G401 (cell line): ENCODE data around the gene CACUL1. TPM values are rescaled to one million over a fixed set of nuclear protein-coding genes. Genes with fewer than 3 reads are reported as not detected.
"Not testable (repeated sequence)": the region's sequence is repeated elsewhere in the genome, so short reads cannot be mapped to it uniquely, and the experiment has no call there.

ENCODE experiments used
- DNase-seq: peaks from one replicate; pipeline ENCODE4 v3.0.0-alpha.2; 2015; ENCODE audit warnings: low spot score
- in situ Hi-C: cut with HindIII; loops from 2 replicates; pipeline ENCODE4 v1.10.0; 2016; ENCODE audit warnings: low sequenced_read_pairs, mixed read lengths
- total RNA-seq: library from RNA; depleted of rRNA; stranded (reverse); fragments of >200 nt; shearing (Covaris generic); gene quantifications from 2 replicates; pipeline ENCODE4 v1.2.3, GENCODE V29; 2014

The CACUL1 gene
- total RNA-seq, 1 experiment from 2014 or later = 46.2 TPM

DNA sequence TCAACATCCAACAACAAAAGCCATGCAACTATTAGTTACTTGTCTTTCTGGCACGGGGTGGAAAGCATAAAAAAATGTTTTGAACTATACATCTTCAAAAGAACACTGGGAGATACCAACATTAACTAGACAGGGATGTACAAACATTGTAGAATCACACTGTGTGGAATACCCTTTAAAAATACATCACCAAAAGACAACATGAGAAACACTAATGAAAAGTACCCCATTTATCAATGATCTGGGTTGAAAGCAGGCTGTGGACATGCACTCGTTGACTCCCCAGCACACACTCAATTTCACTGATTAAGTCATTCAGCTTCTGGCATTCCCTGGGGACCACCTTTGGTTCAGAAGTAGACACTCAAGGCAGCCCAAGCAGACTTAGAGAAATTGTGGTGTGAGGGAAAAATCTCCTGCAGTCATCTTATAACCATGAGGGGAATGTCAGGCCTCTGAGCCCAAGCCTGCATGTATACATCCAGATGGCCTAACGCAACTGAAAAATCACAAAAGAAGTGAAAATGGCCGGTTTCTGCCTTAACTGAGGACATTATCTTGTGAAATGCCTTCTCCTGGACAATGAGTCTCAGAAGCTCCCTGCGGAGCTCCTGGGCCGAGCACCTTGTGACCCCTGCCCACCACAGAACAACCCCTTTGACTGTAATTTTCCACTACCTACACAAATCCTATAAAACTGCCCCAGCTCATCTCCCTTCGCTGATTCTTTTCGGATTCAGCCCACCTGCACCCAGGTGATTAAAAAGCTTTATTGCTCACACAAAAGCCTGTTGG, 53.0 kb downstream of the CACUL1 start:
- in situ Hi-C loops = no loop called here
- no peak for DNase-seq

DNA sequence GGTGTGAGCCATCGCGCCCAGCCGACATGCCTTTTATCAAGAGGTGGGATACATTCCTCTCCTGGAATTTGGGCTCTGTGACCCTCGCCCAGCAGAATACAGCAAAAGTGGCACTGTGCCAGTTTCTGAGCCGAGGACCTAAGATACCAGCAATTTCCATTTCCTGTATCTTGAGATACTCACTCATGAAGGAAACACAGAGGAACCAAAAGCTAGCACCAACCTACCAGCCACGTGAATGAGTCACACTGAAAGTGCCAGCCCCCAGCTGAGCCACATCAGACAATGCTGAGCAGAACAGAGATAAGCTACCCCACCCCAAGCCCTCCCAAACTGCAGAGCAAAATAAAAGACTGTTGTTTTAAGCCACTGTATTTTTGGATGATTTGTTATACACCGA, 56.3 kb downstream of the CACUL1 start:
- in situ Hi-C loops = no loop called here
- DNase-seq = no peak

- in situ Hi-C loops = no loop called here
- no peak for DNase-seq
Observed at GRCh38 chr10:118694848-118695247, 59.9 kb downstream of the CACUL1 start.

DNA sequence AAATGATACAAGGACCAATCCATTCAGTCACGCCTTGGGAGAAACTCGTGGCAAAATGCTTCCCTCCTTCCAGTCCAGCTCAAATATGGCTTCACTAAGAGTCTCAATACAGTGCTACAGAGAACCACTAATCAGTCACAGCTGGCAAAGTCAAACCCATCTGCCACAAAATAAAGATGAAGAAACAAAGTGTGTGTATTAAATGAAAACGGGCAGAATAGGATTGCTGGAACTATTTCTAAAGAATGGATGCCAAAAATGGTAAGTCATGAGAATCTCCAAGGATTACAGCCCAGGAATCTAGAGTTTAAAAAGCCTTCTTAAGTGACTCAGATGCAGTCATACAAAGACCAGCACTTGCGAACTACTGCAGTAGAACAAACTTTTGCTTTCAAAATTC, 61.9 kb downstream of the CACUL1 start:
- no peak for DNase-seq
- in situ Hi-C loops = no loop called here

GRCh38 chr10:118689070-118689858, 65.5 kb downstream of the CACUL1 start:
- no peak for DNase-seq
- in situ Hi-C loops = no loop called here

DNA sequence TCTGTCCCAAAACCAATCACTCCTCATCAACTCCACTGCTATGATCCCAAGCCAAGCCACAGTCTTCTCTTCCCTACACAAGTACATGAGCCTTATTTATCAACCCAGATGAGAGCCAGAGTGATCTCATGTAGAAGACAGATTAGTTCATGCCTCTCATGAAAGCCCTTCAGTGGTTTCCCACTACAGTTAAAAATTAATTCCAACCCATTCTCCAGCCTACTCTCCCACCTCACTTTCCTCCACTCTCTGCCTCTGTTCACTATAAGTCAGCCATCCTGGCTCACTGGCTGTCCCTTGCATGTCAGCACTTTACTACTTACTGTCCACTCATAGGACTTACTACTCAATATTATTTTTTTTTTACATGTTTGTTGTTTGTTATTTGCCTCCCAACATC, 67.3 kb downstream of the CACUL1 start:
- no peak for DNase-seq
- in situ Hi-C loops = no loop called here

- no peak for DNase-seq
- in situ Hi-C loops = no loop called here
Observed at GRCh38 chr10:118682533-118682932, 72.2 kb downstream of the CACUL1 start.

DNA sequence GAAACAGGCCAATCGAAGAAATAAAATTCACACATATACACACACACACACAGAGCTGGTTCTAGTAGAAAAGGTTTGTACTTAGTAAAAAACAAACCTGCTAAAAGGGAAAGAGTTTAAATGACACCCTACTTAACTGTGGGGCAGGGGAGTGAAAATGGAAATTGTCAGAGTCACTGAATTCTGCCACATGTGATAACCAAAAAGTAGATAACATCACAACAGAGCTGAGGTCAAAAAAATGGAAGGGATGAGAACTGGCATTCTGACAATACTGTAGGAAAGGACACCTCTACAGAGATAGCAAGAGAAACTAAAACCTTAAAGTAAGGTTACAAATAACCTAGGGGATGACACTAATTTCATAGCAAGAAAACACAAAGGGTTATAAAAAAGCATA, 74.6 kb downstream of the CACUL1 start:
- in situ Hi-C loops = no loop called here
- no peak for DNase-seq

DNA sequence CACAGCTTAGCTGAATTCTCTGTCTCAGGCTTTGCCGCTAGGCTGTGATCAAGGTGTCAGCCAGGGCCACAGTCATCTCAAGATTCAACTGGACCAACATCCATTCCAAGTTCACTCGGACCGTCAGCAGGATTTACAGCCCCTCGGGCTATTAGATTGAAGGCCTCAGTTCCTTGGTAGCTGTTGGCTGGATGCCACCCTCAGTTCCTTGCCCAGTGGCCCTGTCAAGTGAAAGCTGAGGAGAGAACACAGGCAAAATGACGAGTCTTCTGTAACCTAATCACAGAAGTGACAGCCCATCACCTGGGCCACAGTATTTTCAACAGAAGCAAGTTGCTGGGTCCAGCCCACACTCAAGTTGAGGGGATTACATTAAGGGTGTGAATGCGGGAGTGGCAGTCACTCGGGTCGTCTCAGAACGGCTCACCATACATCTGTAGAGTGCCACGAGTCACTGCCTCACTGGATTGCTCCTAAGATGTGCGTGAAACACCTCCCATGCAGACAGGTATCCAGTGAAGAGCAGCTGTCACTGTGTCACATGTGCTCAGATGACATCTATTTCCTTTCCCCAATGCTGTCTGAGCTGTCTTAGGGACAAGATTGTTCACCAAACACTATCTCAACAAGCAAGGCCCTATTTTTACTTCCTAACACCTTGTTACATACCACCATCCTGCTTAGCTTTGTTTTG, 80.4 kb downstream of the CACUL1 start:
- in situ Hi-C loops = no loop called here
- no peak for DNase-seq

DNA sequence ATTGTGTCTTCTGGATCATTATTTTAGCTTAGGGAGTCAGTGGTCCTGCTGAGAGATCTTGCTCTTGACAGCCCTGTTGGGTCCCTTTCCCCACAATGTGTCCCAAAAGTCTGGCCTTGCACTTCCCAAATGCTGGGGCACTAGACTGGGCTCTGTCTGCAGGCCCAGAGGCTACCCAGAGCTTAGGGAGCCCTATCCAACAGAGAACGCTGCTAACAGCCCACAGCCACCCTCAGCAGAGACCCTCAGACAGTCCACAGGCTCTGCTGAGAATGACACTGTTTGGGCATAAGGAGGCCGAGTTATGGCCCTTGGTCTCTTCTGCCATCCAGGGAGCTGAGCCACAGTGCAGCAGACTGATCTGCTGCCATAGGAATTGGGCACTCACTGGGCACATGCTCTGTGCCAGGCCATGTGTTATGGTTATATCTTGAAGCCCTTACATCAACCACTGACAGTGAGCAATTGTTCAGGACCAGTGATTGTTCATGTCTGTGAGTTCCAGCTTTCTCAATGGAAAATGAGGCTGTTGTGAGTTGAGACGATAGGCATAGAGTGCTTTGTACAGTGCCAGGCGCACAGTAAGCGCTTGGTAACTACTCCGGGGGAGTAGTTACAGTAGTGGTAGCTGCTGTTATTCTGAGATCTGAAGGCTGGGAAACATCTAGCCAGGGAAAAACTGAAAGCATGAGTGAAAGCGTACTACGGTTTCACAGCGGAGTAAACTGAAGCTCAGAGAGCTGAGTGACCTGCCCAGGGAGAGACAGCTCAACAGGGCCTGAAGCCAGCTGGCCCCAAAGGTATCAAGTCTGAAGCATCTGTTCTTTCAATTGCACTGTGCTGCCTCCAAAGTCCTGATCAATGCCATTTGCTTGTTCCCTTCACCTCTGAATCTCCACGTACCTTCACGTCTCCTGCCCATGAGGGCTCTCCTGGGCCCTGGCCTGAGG, 81.7 kb downstream of the CACUL1 start:
- DNase-seq = peak; percentile 43
- in situ Hi-C loops = no loop called here

DNA sequence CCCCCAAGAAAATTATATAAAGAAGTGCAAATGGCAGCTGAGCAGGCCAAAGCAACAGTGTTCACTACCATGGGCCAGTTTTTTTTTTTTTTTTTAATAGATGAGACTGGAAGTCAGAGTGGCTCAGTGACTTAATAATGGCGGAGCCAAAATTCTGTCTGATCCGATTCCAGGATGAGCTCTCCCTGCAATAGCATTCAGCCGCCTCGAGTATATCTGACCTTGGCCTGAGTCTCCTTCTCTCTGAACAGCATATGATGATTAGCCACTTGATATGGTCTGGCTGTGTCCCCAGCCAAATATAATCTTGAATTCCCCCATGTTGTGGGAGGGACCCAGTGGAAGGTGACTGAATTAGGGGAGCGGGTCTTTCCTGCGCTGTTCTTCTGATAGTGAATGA, 82.6 kb downstream of the CACUL1 start:
- in situ Hi-C loops = no loop called here
- DNase-seq = no peak

- DNase-seq, in situ Hi-C loops: not testable (repeated sequence)
Observed at GRCh38 chr10:118671221-118671620, 83.5 kb downstream of the CACUL1 start.

DNA sequence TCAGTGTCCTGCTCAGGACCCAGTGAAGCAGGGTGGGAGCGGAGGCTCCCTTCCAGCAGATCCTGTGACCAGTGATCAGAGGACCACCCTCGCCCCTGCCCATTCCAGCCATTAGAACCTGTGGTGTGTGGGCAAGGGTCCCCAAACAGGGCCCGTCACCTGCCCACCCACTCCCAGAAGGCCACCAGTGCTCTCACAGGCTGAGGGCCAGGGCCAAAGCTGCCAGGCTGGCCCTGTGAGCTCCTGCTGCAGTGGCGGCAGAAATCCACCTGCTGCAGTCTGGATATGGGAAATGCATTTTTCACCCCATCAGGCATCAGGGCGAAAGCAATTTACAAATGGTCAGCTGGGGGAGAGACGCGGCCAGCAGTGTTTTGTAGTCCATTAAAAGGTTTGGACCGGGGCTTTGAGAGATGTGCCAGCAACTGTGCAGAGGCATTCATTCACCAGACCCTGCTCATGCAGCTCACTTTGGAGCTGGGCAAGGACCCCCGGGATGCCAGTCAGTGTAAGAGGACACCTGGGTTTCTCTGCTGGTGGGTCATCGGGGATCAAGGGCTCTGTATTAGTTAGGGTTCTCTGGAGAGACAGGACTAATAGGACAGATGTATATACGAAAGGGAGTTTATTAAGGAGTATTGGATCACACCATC, 84.2 kb downstream of the CACUL1 start:
- no peak for DNase-seq
- in situ Hi-C loops = no loop called here

DNA sequence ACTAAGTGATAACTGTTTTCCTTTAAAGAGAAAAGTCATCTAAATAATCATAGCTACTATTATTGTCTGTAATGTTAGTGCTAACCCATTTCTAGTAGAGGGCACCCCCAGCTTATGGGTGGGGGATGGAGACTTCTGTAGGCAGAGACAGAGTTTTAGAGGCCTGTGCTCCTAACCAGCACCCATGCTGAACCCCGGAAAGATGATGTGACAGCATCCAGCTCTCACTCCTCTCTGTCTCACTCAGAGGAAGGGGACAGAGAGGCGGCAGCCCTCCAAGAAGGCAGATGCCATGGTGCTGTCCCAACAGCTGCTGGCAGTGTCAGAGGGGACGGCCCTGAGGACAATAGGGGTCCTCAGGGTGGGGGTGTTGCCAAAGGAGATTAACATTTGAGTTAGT, 84.9 kb downstream of the CACUL1 start:
- DNase-seq = no peak
- in situ Hi-C loops = no loop called here

DNA sequence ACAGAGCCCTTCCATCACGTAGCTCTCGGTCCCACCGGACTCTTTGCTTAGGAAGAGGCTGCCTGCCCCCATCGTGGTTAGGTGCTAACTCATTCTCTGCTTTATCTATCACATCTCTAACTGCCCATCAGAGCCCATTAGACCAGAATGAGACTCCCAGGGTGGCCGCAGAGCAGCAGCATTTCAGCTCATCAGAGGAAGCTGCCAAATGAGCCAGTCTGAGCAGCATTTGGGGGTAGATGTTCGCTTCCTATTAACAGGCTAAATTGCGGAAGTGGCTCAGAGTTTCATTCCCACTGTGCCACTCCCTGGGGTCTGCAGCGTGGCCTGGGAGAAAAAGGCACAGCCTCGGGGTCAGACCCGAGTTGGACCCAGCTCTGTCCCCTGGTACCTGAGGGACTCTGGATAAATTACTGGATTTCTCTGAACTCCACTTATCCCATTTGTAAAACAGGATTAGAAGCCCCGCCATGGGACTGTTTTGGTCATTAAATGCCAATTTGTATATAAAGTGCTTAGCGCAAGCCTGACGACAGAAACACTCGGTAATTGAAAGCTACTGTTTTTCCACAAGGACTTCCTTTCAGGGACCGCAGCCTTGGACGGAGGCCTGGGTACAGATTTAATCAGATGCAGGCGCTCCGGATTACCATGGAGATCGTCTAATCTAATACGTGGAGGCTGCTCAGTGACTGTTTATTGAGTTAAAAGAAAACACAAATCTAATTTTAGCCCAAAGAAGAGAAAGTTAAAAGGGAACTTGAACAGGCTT, 85.6 kb downstream of the CACUL1 start:
- peak; percentile 17 for DNase-seq
- in situ Hi-C loops = no loop called here

GRCh38 chr10:118668228-118668952, 86.4 kb downstream of the CACUL1 start:
- DNase-seq = peak; percentile 17
- in situ Hi-C loops = no loop called here

DNA sequence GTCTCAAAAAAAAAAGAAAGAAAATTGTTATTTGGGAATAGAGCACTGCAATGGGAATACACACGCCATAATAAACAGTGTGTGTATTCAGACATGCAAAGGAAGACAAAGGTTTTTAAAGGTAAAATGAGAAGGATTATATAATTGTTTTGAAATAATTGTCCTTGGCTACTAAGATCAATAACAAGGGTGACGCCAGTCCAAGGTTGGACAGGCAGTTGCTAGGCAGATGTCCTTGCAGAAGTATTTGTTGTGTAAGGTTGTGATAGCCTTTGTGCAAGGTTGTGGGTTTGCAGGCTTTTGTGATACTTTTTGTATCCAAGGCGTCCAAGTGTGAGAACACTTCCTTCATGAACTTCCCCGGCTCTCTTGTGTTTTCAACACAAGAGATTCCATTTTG, 87.0 kb downstream of the CACUL1 start:
- in situ Hi-C loops = no loop called here
- DNase-seq = no peak
